ENCODE measurements around the gene CACNB2. TPM values are rescaled to one million over a fixed set of nuclear protein-coding genes. Genes with fewer than 3 reads are reported as not detected.

The CACNB2 gene
- total and polyA plus RNA-seq, 2 of the 13 experiments (the other 11 are each of a cell fraction or from before 2014, with no cell fraction given) = not detected

- FAIRE-seq (no peak), DNase-seq (ENCODE audit: low spot score) (no peak), ATAC-seq (no peak)
- Histone ChIP-seq H4K20me1 (ENCODE audit: insufficient read depth, low read length) (no peaks in the 10 kb centered on the region), H2AFZ (ENCODE audit: low read length) (no peak overlapping the region), H3K79me2 (ENCODE audit: insufficient read depth, low read length) (no peaks in the 10 kb centered on the region), H3K9me3 (ENCODE audit: low read length) (no peaks in the 10 kb centered on the region), H3K9ac (ENCODE audit: insufficient read depth, low read depth, low read length) (no peak overlapping the region), H3K36me3 (replicated peaks in 1 of 2; ENCODE audit: control insufficient read depth in 1 of 2, insufficient read depth in 2 of 2, low read length in 2 of 2) (no peaks in the 10 kb centered on the region), H3K27ac (ENCODE audit: extremely low read length, insufficient read depth, low read length) (no peak overlapping the region), H3K4me2 (ENCODE audit: low read depth, low read length) (no peak overlapping the region), H3K4me1 (ENCODE audit: insufficient read depth, low read length) (no peaks in the 10 kb centered on the region), H3K4me3 (replicated peaks in 1 of 3; ENCODE audit: insufficient read depth in 1 of 3, low read depth in 2 of 3, low read length in 3 of 3) (no peak overlapping the region), H3K27me3 (ENCODE audit: control insufficient read depth in 1 of 2, insufficient read depth in 2 of 2, low read length in 2 of 2) (no peaks in the 10 kb centered on the region; a peak in 1 of 5 replicates)
- TF ChIP-seq MXD4 (CRISPR knock-in tag; IDR thresholded peaks at IDR 0.05) = no peak
- POLR2A ChIA-PET = no interaction called here
- no TSS peak for BruUV-seq (replicated peaks)
- WGBS (ENCODE audit: low lambda C conversion rate) = 18% methylated on average over 3 of the region's 3 CpGs
- CTCF ChIA-PET (ENCODE audit: low intra/inter-chr PET ratio, low total read pairs) = no interaction called here
- intact Hi-C loops (cut with micrococcal nuclease; ENCODE audit: unreplicated experiment) = no loop called here
- in situ Hi-C loops (cut with HindIII; ENCODE audit: extremely low pct_ligation_motif_present, low pct_unique_long_range_greater_than_20kb) = no loop called here
Measured at GRCh38 chr10:18185621-18186020, 45.4 kb downstream of the CACNB2 start.

GRCh38 chr10:18190840-18191239 is 50.6 kb downstream of the CACNB2 start:
- H3K4me1 ChIP-seq (ENCODE audit: insufficient read depth, low read length) = no peaks in the 10 kb centered on the region
- FAIRE-seq (no peak), ATAC-seq (no peak), DNase-seq (ENCODE audit: low spot score) (no peak)
- BruUV-seq (replicated peaks) = no TSS peak
- H4K20me1 ChIP-seq (ENCODE audit: insufficient read depth, low read length) = no peaks in the 10 kb centered on the region
- CTCF ChIA-PET (ENCODE audit: low intra/inter-chr PET ratio, low total read pairs) = no interaction called here
- intact Hi-C loops (cut with micrococcal nuclease; ENCODE audit: unreplicated experiment) = no loop called here
- no peaks in the 10 kb centered on the region for H3K36me3 ChIP-seq (replicated peaks in 1 of 2; ENCODE audit: control insufficient read depth in 1 of 2, insufficient read depth in 2 of 2, low read length in 2 of 2)
- no peak overlapping the region for H3K4me3 ChIP-seq (replicated peaks in 1 of 3; ENCODE audit: insufficient read depth in 1 of 3, low read depth in 2 of 3, low read length in 3 of 3)
- no peak overlapping the region for H2AFZ ChIP-seq (ENCODE audit: low read length)
- no peak overlapping the region for H3K9ac ChIP-seq (ENCODE audit: insufficient read depth, low read depth, low read length)
- POLR2A ChIA-PET = no interaction called here
- H3K27me3 ChIP-seq (ENCODE audit: control insufficient read depth in 1 of 2, insufficient read depth in 2 of 2, low read length in 2 of 2) = no peaks in the 10 kb centered on the region
- H3K4me2 ChIP-seq (ENCODE audit: low read depth, low read length) = no peak overlapping the region
- 36% methylated on average over 4 of the region's 4 CpGs for WGBS (ENCODE audit: low lambda C conversion rate)
- in situ Hi-C loops (cut with HindIII; ENCODE audit: extremely low pct_ligation_motif_present, low pct_unique_long_range_greater_than_20kb) = no loop called here
- no peak overlapping the region for H3K27ac ChIP-seq (ENCODE audit: extremely low read length, insufficient read depth, low read length)
- no peaks in the 10 kb centered on the region for H3K9me3 ChIP-seq (ENCODE audit: low read length)
- H3K79me2 ChIP-seq (ENCODE audit: insufficient read depth, low read length) = no peaks in the 10 kb centered on the region
- no peak for TF ChIP-seq MBNL3 (CRISPR knock-in tag; conservative IDR thresholded peaks at IDR 0.05)
- no peak for TF ChIP-seq ZNF883 (CRISPR knock-in tag; IDR thresholded peaks at IDR 0.05; ENCODE audit: not compliant biosample characterization)
- TF ChIP-seq, protein P1, sequence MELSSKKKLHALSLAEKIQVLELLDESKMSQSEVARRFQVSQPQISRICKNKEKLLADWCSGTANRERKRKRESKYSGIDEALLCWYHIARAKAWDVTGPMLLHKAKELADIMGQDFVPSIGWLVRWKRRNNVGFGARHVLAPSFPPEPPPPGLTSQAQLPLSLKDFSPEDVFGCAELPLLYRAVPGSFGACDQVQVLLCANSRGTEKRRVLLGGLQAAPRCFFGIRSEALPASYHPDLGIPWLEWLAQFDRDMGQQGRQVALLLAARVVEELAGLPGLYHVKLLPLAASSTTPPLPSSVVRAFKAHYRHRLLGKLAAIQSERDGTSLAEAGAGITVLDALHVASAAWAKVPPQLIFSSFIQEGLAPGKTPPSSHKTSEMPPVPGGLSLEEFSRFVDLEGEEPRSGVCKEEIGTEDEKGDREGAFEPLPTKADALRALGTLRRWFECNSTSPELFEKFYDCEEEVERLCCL (CRISPR knock-in tag; IDR thresholded peaks at IDR 0.05; ENCODE audit: borderline replicate concordance) = no peak
- TF ChIP-seq CC2D1A (CRISPR knock-in tag; IDR thresholded peaks at IDR 0.05) = no peak
- no peak for TF ChIP-seq TP53 (CRISPR knock-in tag; conservative IDR thresholded peaks at IDR 0.05)
- TF ChIP-seq CREB1 (IDR thresholded peaks at IDR 0.05) = peak; percentile 91
- no peak for TF ChIP-seq CREB1 (CRISPR knock-in tag; IDR thresholded peaks at IDR 0.05)
- TF ChIP-seq KLF16 (CRISPR knock-in tag; IDR thresholded peaks at IDR 0.05) = no peak
- TF ChIP-seq, protein P2, sequence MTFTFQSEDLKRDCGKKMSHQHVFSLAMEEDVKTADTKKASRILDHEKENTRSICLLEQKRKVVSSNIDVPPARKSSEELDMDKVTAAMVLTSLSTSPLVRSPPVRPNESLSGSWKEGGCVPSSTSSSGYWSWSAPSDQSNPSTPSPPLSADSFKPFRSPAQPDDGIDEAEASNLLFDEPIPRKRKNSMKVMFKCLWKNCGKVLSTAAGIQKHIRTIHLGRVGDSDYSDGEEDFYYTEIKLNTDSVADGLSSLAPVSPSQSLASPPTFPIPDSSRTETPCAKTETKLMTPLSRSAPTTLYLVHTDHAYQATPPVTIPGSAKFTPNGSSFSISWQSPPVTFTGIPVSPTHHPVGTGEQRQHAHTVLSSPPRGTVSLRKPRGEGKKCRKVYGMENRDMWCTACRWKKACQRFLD (CRISPR knock-in tag; IDR thresholded peaks at IDR 0.05; ENCODE audit: borderline replicate concordance) = no peak
- TF ChIP-seq, protein P3, sequence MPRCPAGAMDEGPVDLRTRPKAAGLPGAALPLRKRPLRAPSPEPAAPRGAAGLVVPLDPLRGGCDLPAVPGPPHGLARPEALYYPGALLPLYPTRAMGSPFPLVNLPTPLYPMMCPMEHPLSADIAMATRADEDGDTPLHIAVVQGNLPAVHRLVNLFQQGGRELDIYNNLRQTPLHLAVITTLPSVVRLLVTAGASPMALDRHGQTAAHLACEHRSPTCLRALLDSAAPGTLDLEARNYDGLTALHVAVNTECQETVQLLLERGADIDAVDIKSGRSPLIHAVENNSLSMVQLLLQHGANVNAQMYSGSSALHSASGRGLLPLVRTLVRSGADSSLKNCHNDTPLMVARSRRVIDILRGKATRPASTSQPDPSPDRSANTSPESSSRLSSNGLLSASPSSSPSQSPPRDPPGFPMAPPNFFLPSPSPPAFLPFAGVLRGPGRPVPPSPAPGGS (CRISPR knock-in tag; IDR thresholded peaks at IDR 0.05) = no peak
